GM23248 (cell line): ENCODE measurements around the gene RBFOX2. TPM values are rescaled to one million over a fixed set of nuclear protein-coding genes. Genes with fewer than 3 reads are reported as not detected.

Experiments used
- DNase-seq: peaks from one replicate; pipeline ENCODE4 v3.0.0-alpha.2; 2015
- H2AFZ ChIP-seq: fragments of 200-600 bp; sonication (generic); 2 replicates; pipeline ENCODE4 v1.6.1; 2016; ENCODE audit warnings: antibody characterized with exemption
- H3F3A ChIP-seq: fragments of 200-600 bp; sonication (generic); 2 replicates; pipeline ENCODE4 v1.6.1; 2016; ENCODE audit warnings: mild to moderate bottlenecking, antibody characterized with exemption, mixed run types; ENCODE audit not compliant: insufficient read depth
- H3K27ac ChIP-seq: fragments of 200-600 bp; sonication (generic); 2 replicates; pipeline ENCODE4 v1.5.1; 2016; ENCODE audit warnings: mild to moderate bottlenecking
- H3K27me3 ChIP-seq: fragments of 200-600 bp; sonication (generic); replicated peaks from 2 replicates; pipeline ENCODE4 v1.6.1; 2016; ENCODE audit warnings: mild to moderate bottlenecking; ENCODE audit not compliant: insufficient read depth
- H3K36me3 ChIP-seq: fragments of 200-600 bp; sonication (generic); 2 replicates; pipeline ENCODE4 v1.6.1; 2016; ENCODE audit warnings: low read depth, mild to moderate bottlenecking
- H3K4me1 ChIP-seq: fragments of 200-600 bp; sonication (generic); 2 replicates; pipeline ENCODE4 v1.6.1; 2016; ENCODE audit warnings: mild to moderate bottlenecking; ENCODE audit not compliant: insufficient read depth
- H3K4me2 ChIP-seq: fragments of 200-600 bp; sonication (generic); one replicate; pipeline ENCODE4 v1.6.1; 2016; ENCODE audit warnings: mild to moderate bottlenecking; ENCODE audit not compliant: unreplicated experiment
- H3K4me3 ChIP-seq: fragments of 200-600 bp; sonication (generic); 2 replicates; pipeline ENCODE4 v1.5.1; 2016; ENCODE audit warnings: mild to moderate bottlenecking
- H3K79me2 ChIP-seq: fragments of 200-600 bp; sonication (generic); 2 replicates; pipeline ENCODE4 v1.6.1; 2016; ENCODE audit warnings: mild to moderate bottlenecking; ENCODE audit not compliant: insufficient read depth
- H3K9ac ChIP-seq: fragments of 200-600 bp; sonication (generic); 2 replicates; pipeline ENCODE4 v1.6.1; 2016; ENCODE audit warnings: mild to moderate bottlenecking
- H3K9me2 ChIP-seq: fragments of 200-600 bp; sonication (generic); 2 replicates; pipeline ENCODE4 v1.6.1; 2016; ENCODE audit warnings: mixed run types, mild to moderate bottlenecking, moderate library complexity; ENCODE audit not compliant: insufficient read depth
- H3K9me3 ChIP-seq: fragments of 200-600 bp; sonication (generic); one replicate; pipeline ENCODE4 v1.6.1; 2017; ENCODE audit warnings: low read depth
- H4K20me1 ChIP-seq: fragments of 200-600 bp; sonication (generic); 2 replicates; pipeline ENCODE4 v1.6.0; 2016; ENCODE audit not compliant: insufficient read depth
- EZH2 ChIP-seq: fragments of 200-600 bp; sonication (generic); IDR thresholded peaks from 2 replicates; pipeline ENCODE4 v1.6.1; 2018; ENCODE audit warnings: antibody characterized with exemption, mild to moderate bottlenecking; ENCODE audit not compliant: insufficient read depth, poor library complexity, severe bottlenecking
- EZH2phosphoT487 ChIP-seq: fragments of 200-600 bp; sonication (generic); IDR thresholded peaks from 2 replicates; pipeline ENCODE4 v1.6.1; 2018; ENCODE audit warnings: antibody characterized with exemption, moderate library complexity, mild to moderate bottlenecking, low read depth; ENCODE audit not compliant: insufficient read depth
- WGBS, 2 experiments: methylation state at CpG; one replicate each; pipeline ENCODE4 v1.1.6; 2015 to 2017; ENCODE audit warnings: low lambda C conversion rate in 2 of 2, low coverage in 1 of 2; ENCODE audit errors: missing lambda C conversion rate in 2 of 2; 5-methylcytosine and 5-hydroxymethylcytosine counted together
- in situ Hi-C: fragments of 300-500 bp; cut with MboI; formaldehyde crosslinking; loops from 2 replicates; pipeline ENCODE4 v1.15.0; 2020
- polyA plus RNA-seq: library from polyadenylated mRNA; unstranded; fragments of >200 nt; fragmentation: Nextera tagmentation; extraction: Ambion mirVana; gene quantifications from 2 replicates; pipeline ENCODE4 v1.2.1, GENCODE V29; 2016
- total RNA-seq: library from RNA; depleted of rRNA; stranded (reverse); fragments of >200 nt; shearing (Covaris generic); gene quantifications from 2 replicates; pipeline ENCODE4 v1.2.3, GENCODE V29; 2014

RBFOX2 gene
- total and polyA plus RNA-seq, 2 experiments from 2014 or later: 127 to 136 TPM

- H3K27ac ChIP-seq: no peak overlapping the region
- no peak overlapping the region for H3K9ac ChIP-seq
- H3K79me2 ChIP-seq: no peaks in the 10 kb centered on the region
- H4K20me1 ChIP-seq: no peaks in the 10 kb centered on the region
- DNase-seq: no peak
- TF ChIP-seq EZH2phosphoT487 (no peak), EZH2 (no peak)
- no peaks in the 10 kb centered on the region for H3K9me2 ChIP-seq
- no peak overlapping the region for H2AFZ ChIP-seq
- no peaks in the 10 kb centered on the region for H3K4me1 ChIP-seq
- no peaks in the 10 kb centered on the region for H3K27me3 ChIP-seq
- H3K4me2 ChIP-seq: no peak overlapping the region
- H3K36me3 ChIP-seq: peaks cover 15% of the 10 kb centered on the region
- in situ Hi-C loops: no loop called here
- H3K9me3 ChIP-seq: no peaks in the 10 kb centered on the region
- WGBS, 2 experiments: 41 to 46% methylated on average over 7 of the region's 7 CpGs
- no peaks in the 10 kb centered on the region for H3F3A ChIP-seq
- no peak overlapping the region for H3K4me3 ChIP-seq
Measured at GRCh38 chr22:35733791-35734516, 294.7 kb downstream of the RBFOX2 start.

- Histone ChIP-seq H4K20me1 (no peaks in the 10 kb centered on the region), H3K27me3 (no peaks in the 10 kb centered on the region), H3K9ac (no peak overlapping the region), H3K9me2 (no peaks in the 10 kb centered on the region), H3K36me3 (0 out of 2 replicates have a peak, but pooled peaks cover 6% of the 10 kb centered on the region), H3K27ac (no peak overlapping the region), H2AFZ (no peak overlapping the region), H3K4me2 (no peak overlapping the region), H3K4me3 (no peak overlapping the region), H3K79me2 (no peaks in the 10 kb centered on the region), H3K9me3 (no peaks in the 10 kb centered on the region), H3K4me1 (no peaks in the 10 kb centered on the region), H3F3A (no peaks in the 10 kb centered on the region)
- no peak for DNase-seq
- 87 to 93% methylated on average over 10 of the region's 10 CpGs for WGBS, 2 experiments
- in situ Hi-C loops: no loop called here
- no peak for TF ChIP-seq EZH2
- no peak for TF ChIP-seq EZH2phosphoT487
Measured at GRCh38 chr22:35733036-35733435, 295.6 kb downstream of the RBFOX2 start.

- no peak overlapping the region for H3K27ac ChIP-seq
- no peak overlapping the region for H2AFZ ChIP-seq
- no peaks in the 10 kb centered on the region for H3K9me3 ChIP-seq
- no peak overlapping the region for H3K4me3 ChIP-seq
- in situ Hi-C loops: no loop called here
- H3K9ac ChIP-seq: no peak overlapping the region
- H3K4me1 ChIP-seq: no peaks in the 10 kb centered on the region
- no peak for DNase-seq
- TF ChIP-seq EZH2 (no peak), EZH2phosphoT487 (no peak)
- H3K4me2 ChIP-seq: no peak overlapping the region
- H3K79me2 ChIP-seq: no peaks in the 10 kb centered on the region
- no peaks in the 10 kb centered on the region for H3F3A ChIP-seq
- H3K27me3 ChIP-seq: no peaks in the 10 kb centered on the region
- H3K9me2 ChIP-seq: no peaks in the 10 kb centered on the region
- WGBS, 2 experiments: 90 to 92% methylated on average over 9 of the region's 9 CpGs
- H4K20me1 ChIP-seq: no peaks in the 10 kb centered on the region
- H3K36me3 ChIP-seq: 0 out of 2 replicates have a peak, but pooled peaks cover 6% of the 10 kb centered on the region
Measured at GRCh38 chr22:35732116-35732515, 296.5 kb downstream of the RBFOX2 start.

GRCh38 chr22:35731321-35731720, 297.3 kb downstream of the RBFOX2 start:
- H2AFZ ChIP-seq: no peak overlapping the region
- H3K4me2 ChIP-seq: no peak overlapping the region
- WGBS, 2 experiments: 68 to 73% methylated on average over 6 to 9 of the region's 10 CpGs
- DNase-seq: no peak
- no peaks in the 10 kb centered on the region for H3K9me3 ChIP-seq
- no peak overlapping the region for H3K9ac ChIP-seq
- in situ Hi-C loops: no loop called here
- TF ChIP-seq EZH2phosphoT487 (no peak), EZH2 (no peak)
- no peaks in the 10 kb centered on the region for H3K36me3 ChIP-seq
- no peaks in the 10 kb centered on the region for H3F3A ChIP-seq
- H4K20me1 ChIP-seq: no peaks in the 10 kb centered on the region
- H3K4me3 ChIP-seq: no peak overlapping the region
- H3K4me1 ChIP-seq: no peaks in the 10 kb centered on the region
- H3K79me2 ChIP-seq: no peaks in the 10 kb centered on the region
- H3K9me2 ChIP-seq: no peaks in the 10 kb centered on the region
- no peak overlapping the region for H3K27ac ChIP-seq
- H3K27me3 ChIP-seq: no peaks in the 10 kb centered on the region

GRCh38 chr22:35729309-35729698, 299.3 kb downstream of the RBFOX2 start:
- Histone ChIP-seq H3K27me3 (no peaks in the 10 kb centered on the region), H2AFZ (no peak overlapping the region), H4K20me1 (no peaks in the 10 kb centered on the region), H3K27ac (no peak overlapping the region), H3K79me2 (no peaks in the 10 kb centered on the region), H3K4me2 (no peak overlapping the region), H3K9me3 (no peaks in the 10 kb centered on the region), H3K9ac (no peak overlapping the region), H3K36me3 (no peaks in the 10 kb centered on the region), H3K4me1 (no peaks in the 10 kb centered on the region), H3K9me2 (no peaks in the 10 kb centered on the region), H3F3A (no peaks in the 10 kb centered on the region), H3K4me3 (no peak overlapping the region)
- TF ChIP-seq EZH2phosphoT487 (no peak), EZH2 (no peak)
- in situ Hi-C loops: no loop called here
- no peak for DNase-seq
- WGBS, 2 experiments: 76 to 78% methylated on average over 2 of the region's 2 CpGs
